CD4-positive, alpha-beta memory T cell (primary cell): ENCODE measurements around the gene ZNF616. TPM values are rescaled to one million over a fixed set of nuclear protein-coding genes. Genes with fewer than 3 reads are reported as not detected.
A peak's percentile ranks its signal among the peaks of the same experiment; 100 is the strongest.

Experiments used
- CTCF ChIA-PET: fragments of 350-600 bp; sonication (Branson Sonifier 250); formaldehyde crosslinking; loops from one replicate; lab custom pipeline; 2021; ENCODE audit warnings: inconsistent platforms; ENCODE audit not compliant: partially characterized antibody; lab: Charles Lee
- POLR2A ChIA-PET: fragments of 350-600 bp; sonication (Branson Sonifier 250); formaldehyde crosslinking; loops from one replicate; lab custom pipeline; 2021; ENCODE audit not compliant: partially characterized antibody; lab: Charles Lee
- DNase-seq, 5 donors: peaks; one replicate each; pipeline versions ENCODE4 v3.0.0 to v3.0.0-alpha.2; 2020 to 2022; ENCODE audit warnings: mixed read lengths in 1 of 5
- H3K27ac ChIP-seq: one replicate; pipeline ENCODE4 v1.7.0; 2013; ENCODE audit warnings: low read depth, low read length
- H3K27me3 ChIP-seq: 2 replicates; pipeline ENCODE4 v1.7.0; 2013; ENCODE audit warnings: mild to moderate bottlenecking, low read length, moderate library complexity; ENCODE audit not compliant: insufficient read depth
- H3K36me3 ChIP-seq: 2 replicates; pipeline ENCODE4 v1.7.0; 2013; ENCODE audit warnings: mild to moderate bottlenecking, low read length, moderate library complexity; ENCODE audit not compliant: insufficient read depth
- H3K4me1 ChIP-seq: 2 replicates; pipeline ENCODE4 v1.7.0; 2013; ENCODE audit warnings: mild to moderate bottlenecking, low read length, moderate library complexity; ENCODE audit not compliant: insufficient read depth
- H3K4me3 ChIP-seq, 2 donors: one replicate each; pipeline ENCODE4 v1.7.0; 2013; ENCODE audit warnings: low read length in 2 of 2, mild to moderate bottlenecking in 1 of 2
- H3K9me3 ChIP-seq, 2 donors: one replicate each; pipeline ENCODE4 v1.7.0; 2013; ENCODE audit warnings: low read length in 2 of 2, control low read depth in 1 of 2; ENCODE audit not compliant: control insufficient read depth in 1 of 2
- H3K27ac Mint-ChIP-seq, 7 donors: one replicate each; pipeline ENCODE4 v1.8.0; 2020 to 2021; ENCODE audit warnings: mixed read lengths in 7 of 7, mild to moderate bottlenecking in 6 of 7, inconsistent platforms in 3 of 7, moderate library complexity in 3 of 7
- H3K27me3 Mint-ChIP-seq, 2 donors: one replicate each; pipeline ENCODE4 v1.8.0; 2020 to 2021; ENCODE audit warnings: mixed read lengths in 2 of 2
- H3K36me3 Mint-ChIP-seq, 2 donors: one replicate each; pipeline ENCODE4 v1.8.0; 2020 to 2021; ENCODE audit warnings: mixed read lengths in 2 of 2, inconsistent platforms in 1 of 2, mild to moderate bottlenecking in 1 of 2
- H3K4me1 Mint-ChIP-seq, 4 donors: one replicate each; pipeline ENCODE4 v1.8.0; 2020 to 2021; ENCODE audit warnings: mixed read lengths in 4 of 4, mild to moderate bottlenecking in 1 of 4
- H3K4me3 Mint-ChIP-seq, 8 donors: one replicate each; pipeline ENCODE4 v1.8.0; 2020 to 2021; ENCODE audit warnings: mixed read lengths in 8 of 8, mild to moderate bottlenecking in 7 of 8, moderate library complexity in 6 of 8, inconsistent platforms in 3 of 8
- H3K9me3 Mint-ChIP-seq, 8 donors: one replicate each; pipeline ENCODE4 v1.8.0; 2020 to 2021; ENCODE audit warnings: mixed read lengths in 8 of 8, mild to moderate bottlenecking in 5 of 8, inconsistent platforms in 3 of 8, moderate library complexity in 1 of 8
- intact Hi-C: fragments of 100-400 bp; cut with micrococcal nuclease; formaldehyde crosslinking; loops from one replicate; pipeline ENCODE4 v1.15.1; 2023
- polyA plus RNA-seq, 2 donors: library from polyadenylated mRNA; unstranded; fragments of 300-500 nt; fragmentation: Illumina TruSeq; gene quantifications; one replicate each; pipeline ENCODE4 v1.2.3, GENCODE V29; 2021
- total RNA-seq, 2 experiments: library from RNA; stranded (reverse); gene quantifications; one replicate each; pipeline ENCODE4 v1.2.3, GENCODE V29; 2021

The ZNF616 gene
- total and polyA plus RNA-seq, 4 experiments from 2014 or later: 0.69 to 19.0 (median 12.9) TPM

GRCh38 chr19:52095172-52096014, 44.3 kb downstream of the ZNF616 start, which contains the start of gene ZNF841:
Gene ZNF841 (minus strand): TSS chr19:52095765. CDS start chr19:52084801, 10,964 bp downstream.
- peaks cover 50 to 55% of the 10 kb centered on the region in 2 donors for H3K36me3 Mint-ChIP-seq
- peak within 1 kb of the TSS; percentile 81 for H3K27ac ChIP-seq
- peak within 1 kb of the TSS; percentile 94 to 99 (median 99) for H3K4me3 Mint-ChIP-seq
- no peaks in the 10 kb centered on the region for H3K27me3 ChIP-seq
- ChIA-PET POLR2A (no interaction called here), CTCF (no interaction called here)
- peaks cover 6 to 96% (median 74%) of the 10 kb centered on the region in 8 donors for H3K9me3 Mint-ChIP-seq
- H3K4me1 Mint-ChIP-seq: peaks cover 20 to 41% (median 32%) of the 10 kb centered on the region in 4 donors
- H3K4me1 ChIP-seq: peaks cover 17% of the 10 kb centered on the region
- intact Hi-C loops: loop anchor here (1.0 to 5.0 kb wide), 3 partner anchors 48 to 174 kb away; partner anchors contain the start of genes ZNF432 and ZNF766
- peaks cover 0 to 1% of the 10 kb centered on the region in 2 donors for H3K27me3 Mint-ChIP-seq
- H3K27ac Mint-ChIP-seq: peak within 1 kb of the TSS; percentile 92 to 98 (median 98)
- H3K9me3 ChIP-seq: peaks cover 0 to 15% of the 10 kb centered on the region in 2 donors
- H3K4me3 ChIP-seq: peak within 1 kb of the TSS; percentile 55 to 98
- H3K36me3 ChIP-seq: peaks cover 5% of the 10 kb centered on the region
- peak; percentile 77 to 84 (median 80) for DNase-seq

GRCh38 chr19:52094526-52095130, 45.1 kb downstream of the ZNF616 start:
- H3K36me3 Mint-ChIP-seq: peaks cover 57 to 63% of the 10 kb centered on the region in 2 donors
- peaks cover 7% of the 10 kb centered on the region for H3K36me3 ChIP-seq
- peak overlapping the region; percentile 94 to 99 (median 99) for H3K4me3 Mint-ChIP-seq
- H3K27me3 ChIP-seq: no peaks in the 10 kb centered on the region
- peak overlapping the region; percentile 55 to 98 for H3K4me3 ChIP-seq
- CTCF ChIA-PET: no interaction called here
- DNase-seq: no peak
- POLR2A ChIA-PET: no interaction called here
- peaks cover 17% of the 10 kb centered on the region for H3K4me1 ChIP-seq
- intact Hi-C loops: loop anchor here (1.0 to 5.0 kb wide), 3 partner anchors 47 to 175 kb away; partner anchors contain the start of genes ZNF432 and ZNF766
- H3K9me3 Mint-ChIP-seq: peaks cover 6 to 97% (median 78%) of the 10 kb centered on the region in 8 donors
- H3K27ac Mint-ChIP-seq: peak overlapping the region; percentile 5 to 98 (median 98)
- H3K27me3 Mint-ChIP-seq: peaks cover 0 to 1% of the 10 kb centered on the region in 2 donors
- peaks cover 20 to 45% (median 32%) of the 10 kb centered on the region in 4 donors for H3K4me1 Mint-ChIP-seq
- H3K9me3 ChIP-seq: peaks cover 0 to 15% of the 10 kb centered on the region in 2 donors
- peak overlapping the region; percentile 81 for H3K27ac ChIP-seq

GRCh38 chr19:52086481-52086880, 53.3 kb downstream of the ZNF616 start:
- peaks cover 3 to 6% of the 10 kb centered on the region in 2 donors for H3K9me3 ChIP-seq
- peaks cover 2 to 10% (median 4%) of the 10 kb centered on the region in 4 donors for H3K4me1 Mint-ChIP-seq
- H3K36me3 ChIP-seq: peaks cover 60% of the 10 kb centered on the region
- no peak overlapping the region for H3K4me3 ChIP-seq
- H3K36me3 Mint-ChIP-seq: peaks cover 89 to 99% of the 10 kb centered on the region in 2 donors
- ChIA-PET POLR2A (no interaction called here), CTCF (no interaction called here)
- H3K27me3 Mint-ChIP-seq: no peaks in the 10 kb centered on the region
- peaks cover 2 to 95% (median 86%) of the 10 kb centered on the region in 8 donors for H3K9me3 Mint-ChIP-seq
- peak overlapping the region in 1 of 8 donors; percentile 62 for H3K4me3 Mint-ChIP-seq
- H3K27ac ChIP-seq: no peak overlapping the region
- no peak for DNase-seq
- no peaks in the 10 kb centered on the region for H3K27me3 ChIP-seq
- no peaks in the 10 kb centered on the region for H3K4me1 ChIP-seq
- H3K27ac Mint-ChIP-seq: no peak overlapping the region
- intact Hi-C loops: no loop called here

GRCh38 chr19:52070496-52070895, 69.2 kb downstream of the ZNF616 start:
- intact Hi-C loops: no loop called here
- Histone ChIP-seq H3K9me3 (peaks cover 28 to 74% of the 10 kb centered on the region in 2 donors), H3K27ac (no peak overlapping the region), H3K36me3 (peaks cover 65% of the 10 kb centered on the region), H3K4me1 (no peaks in the 10 kb centered on the region), H3K4me3 (no peak overlapping the region), H3K27me3 (no peaks in the 10 kb centered on the region)
- H3K9me3 Mint-ChIP-seq: peaks cover 10 to 100% (median 93%) of the 10 kb centered on the region in 8 donors
- no peaks in the 10 kb centered on the region for H3K27me3 Mint-ChIP-seq
- ChIA-PET CTCF (no interaction called here), POLR2A (no interaction called here)
- H3K4me1 Mint-ChIP-seq: peaks cover 0 to 3% (median 0%) of the 10 kb centered on the region in 4 donors
- no peak overlapping the region for H3K27ac Mint-ChIP-seq
- H3K4me3 Mint-ChIP-seq: peak overlapping the region in 3 of 8 donors; percentile 19 to 55 (median 32)
- DNase-seq: no peak
- peaks cover 92 to 100% of the 10 kb centered on the region in 2 donors for H3K36me3 Mint-ChIP-seq

GRCh38 chr19:52069653-52070052, 70.1 kb downstream of the ZNF616 start:
- H3K27ac ChIP-seq: no peak overlapping the region
- H3K4me3 Mint-ChIP-seq: no peak overlapping the region
- no peaks in the 10 kb centered on the region for H3K27me3 Mint-ChIP-seq
- H3K27ac Mint-ChIP-seq: no peak overlapping the region
- DNase-seq: no peak
- POLR2A ChIA-PET: no interaction called here
- H3K9me3 Mint-ChIP-seq: peaks cover 10 to 100% (median 93%) of the 10 kb centered on the region in 8 donors
- intact Hi-C loops: no loop called here
- no peak overlapping the region for H3K4me3 ChIP-seq
- peaks cover 89 to 98% of the 10 kb centered on the region in 2 donors for H3K36me3 Mint-ChIP-seq
- H3K36me3 ChIP-seq: peaks cover 56% of the 10 kb centered on the region
- peaks cover 0 to 1% (median 0%) of the 10 kb centered on the region in 4 donors for H3K4me1 Mint-ChIP-seq
- CTCF ChIA-PET: no interaction called here
- H3K9me3 ChIP-seq: peaks cover 26 to 74% of the 10 kb centered on the region in 2 donors
- H3K4me1 ChIP-seq: no peaks in the 10 kb centered on the region
- no peaks in the 10 kb centered on the region for H3K27me3 ChIP-seq

- Mint-ChIP-seq H3K27ac (no peak overlapping the region), H3K27me3 (no peaks in the 10 kb centered on the region), H3K36me3 (peaks cover 73 to 82% of the 10 kb centered on the region in 2 donors), H3K4me3 (no peak overlapping the region), H3K4me1 (peaks cover 0 to 1% (median 0%) of the 10 kb centered on the region in 4 donors), H3K9me3 (peaks cover 10 to 98% (median 90%) of the 10 kb centered on the region in 8 donors)
- Histone ChIP-seq H3K36me3 (peaks cover 40% of the 10 kb centered on the region), H3K27me3 (no peaks in the 10 kb centered on the region), H3K4me1 (no peaks in the 10 kb centered on the region), H3K4me3 (peak overlapping the region in 1 of 2 donors; percentile 23), H3K9me3 (peaks cover 35 to 80% of the 10 kb centered on the region in 2 donors), H3K27ac (no peak overlapping the region)
- DNase-seq: no peak
- ChIA-PET POLR2A (no interaction called here), CTCF (no interaction called here)
- intact Hi-C loops: no loop called here
These were observed 73.4 kb downstream of the ZNF616 start for GRCh38 chr19:52066258-52066863.
